PC-3 (cell line): Measurements from ENCODE around the gene RRAGD. TPM values are rescaled to one million over a fixed set of nuclear protein-coding genes. Genes with fewer than 3 reads are reported as not detected.

Experiments
- ATAC-seq: fragments of 200-7000 bp; cut with Tn5 transposase; 2 replicates; pipeline ENCODE4 v1.9.1; 2020; ENCODE audit warnings: mild to moderate bottlenecking, moderate library complexity
- BruUV-seq: library from RNA; stranded (reverse); fragments of 400-500 nt; replicated peaks from 2 replicates; lab custom pipeline; 2021; lab: Mats Ljungman, UMichigan
- CTCF ChIA-PET: fragments of 300-600 bp; sonication (Branson Sonifier 250); formaldehyde crosslinking; loops from one replicate; lab custom pipeline; 2022; ENCODE audit warnings: antibody characterized with exemption; lab: Charles Lee
- POLR2A ChIA-PET: fragments of 300-600 bp; sonication (Branson Sonifier 250); formaldehyde crosslinking; loops from one replicate; lab custom pipeline; 2022; ENCODE audit warnings: antibody characterized with exemption; ENCODE audit not compliant: unreplicated experiment; lab: Charles Lee
- DNase-seq: peaks from one replicate; pipeline ENCODE4 v3.0.0-alpha.2; 2015
- H2AFZ ChIP-seq: fragments of 300-600 bp; sonication (generic); 2 replicates; pipeline ENCODE4 v1.6.0; 2016; ENCODE audit warnings: antibody characterized with exemption, low read length
- H3F3A ChIP-seq: fragments of 300-600 bp; sonication (generic); one replicate; pipeline ENCODE4 v1.6.0; 2017; ENCODE audit warnings: antibody characterized with exemption, low read length, control low read depth, mild to moderate bottlenecking; ENCODE audit not compliant: unreplicated experiment
- H3K27ac ChIP-seq: fragments of 300-600 bp; sonication (generic); 2 replicates; pipeline ENCODE4 v1.5.1; 2016; ENCODE audit warnings: mild to moderate bottlenecking, low read length
- H3K27me3 ChIP-seq: fragments of 300-600 bp; sonication (generic); 2 replicates; pipeline ENCODE4 v1.6.1; 2016; ENCODE audit warnings: low read length, mixed read lengths
- H3K36me3 ChIP-seq: fragments of 300-600 bp; sonication (generic); 2 replicates; pipeline ENCODE4 v1.6.1; 2016; ENCODE audit warnings: low read depth, mixed run types, low read length, mixed read lengths
- H3K4me1 ChIP-seq: fragments of 300-600 bp; sonication (generic); 2 replicates; pipeline ENCODE4 v1.5.1; 2016; ENCODE audit warnings: low read length; ENCODE audit not compliant: insufficient read depth
- H3K4me2 ChIP-seq: fragments of 300-600 bp; sonication (generic); 2 replicates; pipeline ENCODE4 v1.6.0; 2016; ENCODE audit warnings: low read length
- H3K4me3 ChIP-seq: fragments of 300-600 bp; sonication (generic); 2 replicates; pipeline ENCODE4 v1.5.1; 2016; ENCODE audit warnings: mild to moderate bottlenecking, low read length, mixed read lengths
- H3K79me2 ChIP-seq: fragments of 300-600 bp; sonication (generic); 2 replicates; pipeline ENCODE4 v1.6.1; 2017; ENCODE audit warnings: low read length, mixed read lengths
- H3K9ac ChIP-seq: fragments of 300-600 bp; sonication (generic); 2 replicates; pipeline ENCODE4 v1.6.0; 2016; ENCODE audit warnings: mild to moderate bottlenecking, low read length
- H3K9me2 ChIP-seq: fragments of 300-600 bp; sonication (generic); replicated peaks from 2 replicates; pipeline ENCODE4 v1.6.1; 2016; ENCODE audit warnings: mixed run types, low read length, mixed read lengths
- H3K9me3 ChIP-seq: fragments of 300-600 bp; sonication (generic); 2 replicates; pipeline ENCODE4 v1.6.1; 2016; ENCODE audit warnings: low read length, mixed read lengths
- H4K20me1 ChIP-seq: fragments of 300-600 bp; sonication (generic); 2 replicates; pipeline ENCODE4 v1.6.1; 2016; ENCODE audit warnings: low read length, mixed read lengths
- EZH2 ChIP-seq: fragments of 300-600 bp; sonication (generic); IDR thresholded peaks from one replicate; pipeline ENCODE4 v1.6.1; 2017; ENCODE audit warnings: antibody characterized with exemption, mild to moderate bottlenecking, low read length; ENCODE audit not compliant: unreplicated experiment
- EZH2phosphoT487 ChIP-seq: fragments of 300-600 bp; sonication (generic); IDR thresholded peaks from 2 replicates; pipeline ENCODE4 v1.6.1; 2018; ENCODE audit warnings: mild to moderate bottlenecking, antibody characterized with exemption, low read length, borderline replicate concordance
- intact Hi-C: fragments of 100-400 bp; cut with micrococcal nuclease; formaldehyde crosslinking; loops from 2 replicates; pipeline ENCODE4 v1.9.0; 2023
- total RNA-seq: library from RNA; depleted of rRNA; stranded (reverse); fragments of >200 nt; gene quantifications from 2 replicates; pipeline ENCODE4 v1.2.3, GENCODE V29; 2014
- TF ChIP-seq, protein P1 (sequence below): fragments of 300-600 bp; sonication (generic); conservative IDR thresholded peaks from 2 replicates; pipeline ENCODE4 v1.5.1; 2017; ENCODE audit warnings: antibody characterized with exemption, low read depth, mild to moderate bottlenecking, low read length

RRAGD gene
- total RNA-seq, 1 experiment from 2014 or later: 0.62 TPM

GRCh38 chr6:89381031-89381430, 31.0 kb downstream of the RRAGD start:
- ATAC-seq: no peak
- Histone ChIP-seq H3K4me3 (no peak overlapping the region), H3K9me2 (no peaks in the 10 kb centered on the region), H3K9me3 (no peaks in the 10 kb centered on the region), H3K27me3 (no peaks in the 10 kb centered on the region), H3K4me1 (peaks cover 10% of the 10 kb centered on the region), H3K36me3 (no peaks in the 10 kb centered on the region), H3K79me2 (no peaks in the 10 kb centered on the region), H3K4me2 (no peak overlapping the region), H4K20me1 (no peaks in the 10 kb centered on the region), H2AFZ (no peak overlapping the region), H3F3A (no peaks in the 10 kb centered on the region), H3K27ac (no peak overlapping the region), H3K9ac (no peak overlapping the region)
- DNase-seq: no peak
- POLR2A ChIA-PET: no interaction called here
- intact Hi-C loops: no loop called here
- CTCF ChIA-PET: no interaction called here
- no TSS peak for BruUV-seq
- TF ChIP-seq EZH2phosphoT487 (no peak), EZH2 (no peak)
- TF ChIP-seq, protein P1, sequence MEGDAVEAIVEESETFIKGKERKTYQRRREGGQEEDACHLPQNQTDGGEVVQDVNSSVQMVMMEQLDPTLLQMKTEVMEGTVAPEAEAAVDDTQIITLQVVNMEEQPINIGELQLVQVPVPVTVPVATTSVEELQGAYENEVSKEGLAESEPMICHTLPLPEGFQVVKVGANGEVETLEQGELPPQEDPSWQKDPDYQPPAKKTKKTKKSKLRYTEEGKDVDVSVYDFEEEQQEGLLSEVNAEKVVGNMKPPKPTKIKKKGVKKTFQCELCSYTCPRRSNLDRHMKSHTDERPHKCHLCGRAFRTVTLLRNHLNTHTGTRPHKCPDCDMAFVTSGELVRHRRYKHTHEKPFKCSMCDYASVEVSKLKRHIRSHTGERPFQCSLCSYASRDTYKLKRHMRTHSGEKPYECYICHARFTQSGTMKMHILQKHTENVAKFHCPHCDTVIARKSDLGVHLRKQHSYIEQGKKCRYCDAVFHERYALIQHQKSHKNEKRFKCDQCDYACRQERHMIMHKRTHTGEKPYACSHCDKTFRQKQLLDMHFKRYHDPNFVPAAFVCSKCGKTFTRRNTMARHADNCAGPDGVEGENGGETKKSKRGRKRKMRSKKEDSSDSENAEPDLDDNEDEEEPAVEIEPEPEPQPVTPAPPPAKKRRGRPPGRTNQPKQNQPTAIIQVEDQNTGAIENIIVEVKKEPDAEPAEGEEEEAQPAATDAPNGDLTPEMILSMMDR: no peak

GRCh38 chr6:89379281-89379680, 32.8 kb downstream of the RRAGD start:
- H3K4me2 ChIP-seq: no peak overlapping the region
- ChIA-PET POLR2A (interaction anchor here (0.5 kb wide), 1 partner anchor 383 kb away, joined by 8 read pairs; no protein-coding TSS in a partner anchor), CTCF (no interaction called here)
- H3K4me1 ChIP-seq: no peaks in the 10 kb centered on the region
- H3K9me2 ChIP-seq: no peaks in the 10 kb centered on the region
- H3K27me3 ChIP-seq: no peaks in the 10 kb centered on the region
- no peaks in the 10 kb centered on the region for H3K9me3 ChIP-seq
- no TSS peak for BruUV-seq
- H3K27ac ChIP-seq: no peak overlapping the region
- ATAC-seq: no peak
- no peaks in the 10 kb centered on the region for H3K79me2 ChIP-seq
- no peaks in the 10 kb centered on the region for H3K36me3 ChIP-seq
- H3K9ac ChIP-seq: no peak overlapping the region
- DNase-seq: no peak
- no peak overlapping the region for H2AFZ ChIP-seq
- H3K4me3 ChIP-seq: no peak overlapping the region
- intact Hi-C loops: no loop called here
- H4K20me1 ChIP-seq: no peaks in the 10 kb centered on the region
- H3F3A ChIP-seq: no peaks in the 10 kb centered on the region
- TF ChIP-seq EZH2phosphoT487 (no peak), EZH2 (no peak)
- TF ChIP-seq, protein P1: no peak

- Histone ChIP-seq H3K9me3 (no peaks in the 10 kb centered on the region), H3K27ac (no peak overlapping the region), H3K36me3 (no peaks in the 10 kb centered on the region), H2AFZ (no peak overlapping the region), H3K4me1 (no peaks in the 10 kb centered on the region), H3K4me3 (no peak overlapping the region), H4K20me1 (no peaks in the 10 kb centered on the region), H3K79me2 (no peaks in the 10 kb centered on the region), H3K9ac (no peak overlapping the region), H3K4me2 (no peak overlapping the region), H3K27me3 (no peaks in the 10 kb centered on the region), H3K9me2 (no peaks in the 10 kb centered on the region), H3F3A (no peaks in the 10 kb centered on the region)
- no TSS peak for BruUV-seq
- DNase-seq (no peak), ATAC-seq (no peak)
- intact Hi-C loops: no loop called here
- ChIA-PET CTCF (no interaction called here), POLR2A (no interaction called here)
- TF ChIP-seq EZH2: no peak
These were observed 33.4 kb downstream of the RRAGD start for GRCh38 chr6:89378628-89379027.
